ENCODE measurements around the gene ICA1. TPM values are rescaled to one million over a fixed set of nuclear protein-coding genes. Genes with fewer than 3 reads are reported as not detected.
"Not testable (repeated sequence)": the region's sequence is repeated elsewhere in the genome, so short reads cannot be mapped to it uniquely, and the experiment has no call there.

Gene ICA1
- total RNA-seq, 2 donors from 2014 or later = 0.46 to 3.6 TPM

GRCh38 chr7:8086239-8086638 is 175.7 kb downstream of the ICA1 start:
- ATAC-seq (no peak), DNase-seq (ENCODE audit: low spot score in 2 of 2) (no peak)
- Mint-ChIP-seq H3K36me3 (peaks cover 0 to 6% of the 10 kb centered on the region in 2 donors), H3K9me3 (no peaks in the 10 kb centered on the region), H3K27ac (peak overlapping the region in 1 of 2 donors; percentile 40)

- ATAC-seq = no peak
- no peak overlapping the region for H3K27ac Mint-ChIP-seq
- peaks cover 0 to 6% of the 10 kb centered on the region in 2 donors for H3K36me3 Mint-ChIP-seq
Measured at GRCh38 chr7:8085420-8085819, 176.5 kb downstream of the ICA1 start.

GRCh38 chr7:8084836-8085235 is 177.1 kb downstream of the ICA1 start:
- Mint-ChIP-seq H3K9me3 (no peaks in the 10 kb centered on the region), H3K36me3 (peaks cover 0 to 6% of the 10 kb centered on the region in 2 donors), H3K27ac (no peak overlapping the region)
- ATAC-seq = no peak
- no peak for DNase-seq (ENCODE audit: low spot score in 2 of 2)

More at GRCh38 chr7:8085420-8085819, 176.5 kb downstream of the ICA1 start:
- no peaks in the 10 kb centered on the region for H3K9me3 Mint-ChIP-seq
- no peak for DNase-seq (ENCODE audit: low spot score in 2 of 2)

- Mint-ChIP-seq H3K36me3 (peaks cover 0 to 6% of the 10 kb centered on the region in 2 donors), H3K27ac (no peak overlapping the region), H3K9me3 (no peaks in the 10 kb centered on the region)
- no peak for DNase-seq (ENCODE audit: low spot score in 2 of 2)
- no peak for ATAC-seq
Measured at GRCh38 chr7:8082762-8083161, 179.2 kb downstream of the ICA1 start.

- ATAC-seq (no peak), DNase-seq (ENCODE audit: low spot score in 2 of 2) (no peak)
- Mint-ChIP-seq H3K36me3 (no peaks in the 10 kb centered on the region), H3K9me3 (peaks cover 0 to 8% of the 10 kb centered on the region in 2 donors), H3K27ac (no peak overlapping the region)
Measured at GRCh38 chr7:8078418-8078817, 183.5 kb downstream of the ICA1 start.

GRCh38 chr7:8070451-8071180 is 191.4 kb downstream of the ICA1 start:
- DNase-seq (ENCODE audit: low spot score in 2 of 2) (no peak), ATAC-seq (no peak)
- no peak overlapping the region for H3K27ac Mint-ChIP-seq
- peaks cover 14 to 15% of the 10 kb centered on the region in 2 donors for H3K36me3 Mint-ChIP-seq
- H3K9me3 Mint-ChIP-seq = peaks cover 0 to 6% of the 10 kb centered on the region in 2 donors

- Mint-ChIP-seq H3K27ac (no peak overlapping the region), H3K36me3 (peaks cover 18 to 26% of the 10 kb centered on the region in 2 donors), H3K9me3 (peaks cover 0 to 14% of the 10 kb centered on the region in 2 donors)
- DNase-seq (ENCODE audit: low spot score in 2 of 2) = no peak
- no peak for ATAC-seq
Measured at GRCh38 chr7:8068892-8069686, 192.9 kb downstream of the ICA1 start.

- Mint-ChIP-seq H3K27ac (no peak overlapping the region), H3K36me3 (peaks cover 28 to 31% of the 10 kb centered on the region in 2 donors), H3K9me3 (peaks cover 0 to 14% of the 10 kb centered on the region in 2 donors)
- no peak for DNase-seq (ENCODE audit: low spot score in 2 of 2)
- ATAC-seq = no peak
Measured at GRCh38 chr7:8065356-8065813, 196.6 kb downstream of the ICA1 start.

- Mint-ChIP-seq H3K27ac (no peak overlapping the region), H3K36me3 (peaks cover 28 to 31% of the 10 kb centered on the region in 2 donors), H3K9me3 (peaks cover 0 to 14% of the 10 kb centered on the region in 2 donors)
- DNase-seq (ENCODE audit: low spot score in 2 of 2) (no peak), ATAC-seq (no peak)
Measured at GRCh38 chr7:8064828-8065227, 197.1 kb downstream of the ICA1 start.

- peaks cover 28 to 31% of the 10 kb centered on the region in 2 donors for H3K36me3 Mint-ChIP-seq
- peak overlapping the region in 1 of 2 donors; percentile 50 for H3K27ac Mint-ChIP-seq
- DNase-seq (ENCODE audit: low spot score in 2 of 2) (no peak), ATAC-seq (no peak)
- H3K9me3 Mint-ChIP-seq = peaks cover 0 to 14% of the 10 kb centered on the region in 2 donors
Measured at GRCh38 chr7:8063706-8064297, 198.2 kb downstream of the ICA1 start.

GRCh38 chr7:8063300-8063699 is 198.7 kb downstream of the ICA1 start:
- Mint-ChIP-seq H3K36me3 (peaks cover 28 to 31% of the 10 kb centered on the region in 2 donors), H3K9me3 (peaks cover 0 to 14% of the 10 kb centered on the region in 2 donors), H3K27ac (peak overlapping the region in 1 of 2 donors; percentile 50)
- not testable (repeated sequence) for DNase-seq (ENCODE audit: low spot score in 2 of 2); ATAC-seq

Other genes starting within 250 kb of the ICA1 start
- not detected for gene NXPH1, start 171.4 kb upstream of the ICA1 start, total RNA-seq